Left ventricle myocardium inferior (tissue), 1 donor: ENCODE measurements around the gene FBH1. TPM values are rescaled to one million over a fixed set of nuclear protein-coding genes. Genes with fewer than 3 reads are reported as not detected.

ENCODE experiments used
- DNase-seq: peaks from one replicate; pipeline ENCODE4 v3.0.0-alpha.2; 2020
- H3K27ac ChIP-seq: fragments of 200-600 bp; replicated peaks from 2 replicates; pipeline ENCODE4 v1.8.0; 2021
- H3K27me3 ChIP-seq: fragments of 200-600 bp; 2 replicates; pipeline ENCODE4 v1.8.0; 2021; ENCODE audit warnings: low read depth
- H3K36me3 ChIP-seq: fragments of 200-600 bp; 2 replicates; pipeline ENCODE4 v1.8.0; 2021
- H3K4me1 ChIP-seq: fragments of 200-600 bp; 2 replicates; pipeline ENCODE4 v1.8.0; 2021
- H3K4me3 ChIP-seq: fragments of 200-600 bp; 2 replicates; pipeline ENCODE4 v1.8.0; 2021; ENCODE audit warnings: mild to moderate bottlenecking, moderate library complexity
- H3K9me3 ChIP-seq: fragments of 200-600 bp; replicated peaks from 2 replicates; pipeline ENCODE4 v1.8.0; 2021
- intact Hi-C: fragments of 100-400 bp; cut with micrococcal nuclease; formaldehyde crosslinking; loops from one replicate; pipeline ENCODE4 v1.11.0; 2022
- total RNA-seq: library from RNA; stranded (reverse); fragmentation: NEBNext Ultra II Directional; extraction: Animal tissue kit (Norgen Biotek cat#: 25700); gene quantifications from one replicate; pipeline ENCODE4 v1.2.1, GENCODE V29; 2021
- TF ChIP-seq, protein P1 (sequence below): fragments of 200-600 bp; IDR thresholded peaks from 2 replicates; pipeline ENCODE4 v1.8.0; 2021; ENCODE audit warnings: antibody characterized with exemption, mild to moderate bottlenecking, borderline replicate concordance
- donor health status: DM: no; HTN: yes; CAD: no; lungs with severe emphysema.

The FBH1 gene
- total RNA-seq, 1 donor from 2014 or later: 75.5 TPM

DNA sequence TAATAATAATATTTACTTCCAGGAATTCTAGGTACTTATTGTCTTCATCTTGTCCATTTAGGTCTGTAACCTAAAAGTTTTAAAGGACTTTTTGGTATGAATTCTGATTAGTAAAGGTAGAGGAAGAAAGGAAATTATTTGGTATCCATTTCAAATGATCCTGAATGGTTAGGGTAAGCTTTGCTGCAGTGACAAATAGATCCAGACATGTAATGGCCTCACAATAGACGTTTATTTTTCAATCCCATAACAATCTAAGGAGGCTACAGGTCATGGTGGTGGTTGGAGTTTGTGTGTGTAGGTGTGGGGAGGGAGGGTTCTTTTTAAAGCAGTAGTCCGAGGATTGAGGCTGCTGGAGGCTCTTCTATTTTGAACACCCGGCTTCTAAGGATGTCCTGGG is 5.3 kb downstream of the FBH1 start:
- Histone ChIP-seq H3K27me3 (no peaks in the 10 kb centered on the region), H3K4me1 (peaks cover 71% of the 10 kb centered on the region), H3K27ac (peak overlapping the region; percentile 93), H3K9me3 (peaks cover 13% of the 10 kb centered on the region), H3K36me3 (peaks cover 45% of the 10 kb centered on the region), H3K4me3 (no peak overlapping the region)
- intact Hi-C loops: no loop called here
- TF ChIP-seq, protein P1, sequence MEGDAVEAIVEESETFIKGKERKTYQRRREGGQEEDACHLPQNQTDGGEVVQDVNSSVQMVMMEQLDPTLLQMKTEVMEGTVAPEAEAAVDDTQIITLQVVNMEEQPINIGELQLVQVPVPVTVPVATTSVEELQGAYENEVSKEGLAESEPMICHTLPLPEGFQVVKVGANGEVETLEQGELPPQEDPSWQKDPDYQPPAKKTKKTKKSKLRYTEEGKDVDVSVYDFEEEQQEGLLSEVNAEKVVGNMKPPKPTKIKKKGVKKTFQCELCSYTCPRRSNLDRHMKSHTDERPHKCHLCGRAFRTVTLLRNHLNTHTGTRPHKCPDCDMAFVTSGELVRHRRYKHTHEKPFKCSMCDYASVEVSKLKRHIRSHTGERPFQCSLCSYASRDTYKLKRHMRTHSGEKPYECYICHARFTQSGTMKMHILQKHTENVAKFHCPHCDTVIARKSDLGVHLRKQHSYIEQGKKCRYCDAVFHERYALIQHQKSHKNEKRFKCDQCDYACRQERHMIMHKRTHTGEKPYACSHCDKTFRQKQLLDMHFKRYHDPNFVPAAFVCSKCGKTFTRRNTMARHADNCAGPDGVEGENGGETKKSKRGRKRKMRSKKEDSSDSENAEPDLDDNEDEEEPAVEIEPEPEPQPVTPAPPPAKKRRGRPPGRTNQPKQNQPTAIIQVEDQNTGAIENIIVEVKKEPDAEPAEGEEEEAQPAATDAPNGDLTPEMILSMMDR: no peak
- no peak for DNase-seq

DNA sequence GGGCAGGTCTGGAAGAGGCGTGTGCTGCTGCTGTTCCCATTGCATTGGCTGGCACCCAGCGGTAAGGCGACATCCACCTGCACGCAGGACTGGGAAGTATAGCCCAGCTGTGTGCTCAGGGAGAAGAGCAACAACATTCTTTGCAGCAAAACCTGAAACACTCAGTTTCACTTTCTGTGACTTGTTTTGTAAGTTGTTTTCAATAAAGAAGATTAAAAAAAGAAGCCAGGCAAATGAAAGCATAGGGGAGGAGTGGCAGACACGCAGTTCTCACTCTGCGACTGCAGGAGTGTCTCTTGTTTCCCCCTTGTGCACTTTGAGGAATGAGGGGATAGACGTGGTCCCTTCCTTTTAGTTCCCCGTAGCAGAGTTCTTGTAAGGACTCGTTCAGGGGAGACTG is 5.8 kb downstream of the FBH1 start:
- H3K4me3 ChIP-seq: no peak overlapping the region
- intact Hi-C loops: no loop called here
- peaks cover 67% of the 10 kb centered on the region for H3K4me1 ChIP-seq
- H3K27ac ChIP-seq: peak overlapping the region; percentile 93
- TF ChIP-seq, protein P1: no peak
- DNase-seq: no peak
- peaks cover 13% of the 10 kb centered on the region for H3K9me3 ChIP-seq
- no peaks in the 10 kb centered on the region for H3K27me3 ChIP-seq
- peaks cover 45% of the 10 kb centered on the region for H3K36me3 ChIP-seq

DNA sequence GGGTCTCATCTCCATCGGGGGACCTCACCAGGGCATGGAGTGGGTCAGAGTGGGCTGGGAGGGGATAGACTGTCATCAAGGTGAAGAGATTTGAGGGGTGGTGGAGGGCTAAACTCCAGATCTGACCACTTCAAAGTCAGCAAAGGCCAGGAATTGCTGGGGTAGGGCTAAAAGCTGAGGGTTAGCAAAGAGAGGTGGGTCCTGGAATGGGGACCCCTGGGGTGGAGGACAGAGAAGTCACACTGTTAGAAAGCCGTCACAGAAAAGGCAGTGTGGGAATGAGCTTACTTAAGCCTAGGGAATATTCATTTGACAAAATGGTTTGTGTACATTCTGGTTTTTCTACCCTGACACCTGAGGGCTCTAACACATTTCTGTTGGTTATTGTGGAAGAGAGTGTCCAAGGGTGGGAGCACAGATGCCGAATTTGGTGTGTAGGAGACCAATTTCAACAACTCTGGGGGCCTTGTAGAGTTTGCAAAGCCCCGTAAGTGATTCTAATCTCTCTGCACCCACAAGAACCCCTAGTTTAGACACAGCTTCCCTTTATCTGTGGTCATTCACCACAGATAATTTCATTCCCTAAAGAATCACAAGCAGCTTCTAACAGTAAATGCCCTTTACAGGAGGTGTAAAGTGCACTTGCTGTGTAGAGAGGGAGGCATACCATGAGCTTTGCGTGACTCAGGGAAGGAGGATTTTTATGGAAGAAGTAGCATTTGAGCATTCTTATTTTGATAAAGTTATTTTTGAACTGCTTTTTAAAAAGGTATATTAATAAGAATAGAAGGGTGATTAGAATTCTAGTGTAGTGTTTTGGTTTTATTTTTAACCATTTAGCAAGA is 6.4 kb downstream of the FBH1 start:
- H3K27ac ChIP-seq: peak overlapping the region; percentile 93
- H3K4me1 ChIP-seq: peaks cover 61% of the 10 kb centered on the region
- H3K36me3 ChIP-seq: peaks cover 45% of the 10 kb centered on the region
- peaks cover 13% of the 10 kb centered on the region for H3K9me3 ChIP-seq
- no peak overlapping the region for H3K4me3 ChIP-seq
- no peaks in the 10 kb centered on the region for H3K27me3 ChIP-seq
- TF ChIP-seq, protein P1: no peak
- no peak for DNase-seq
- intact Hi-C loops: no loop called here

DNA sequence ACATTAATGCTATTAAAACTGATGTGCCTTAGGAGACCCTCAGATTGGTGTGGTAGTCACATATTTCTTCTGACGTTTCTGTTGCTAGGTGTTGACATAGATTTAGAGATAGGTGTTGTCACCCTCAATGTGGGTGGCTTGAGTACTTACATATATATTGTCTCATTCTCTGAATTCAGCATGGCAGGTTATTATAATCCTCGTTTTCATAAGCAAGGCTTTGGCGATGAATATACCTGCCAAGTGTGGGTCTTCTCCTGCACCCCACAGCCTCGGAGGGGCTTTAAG is 7.0 kb downstream of the FBH1 start:
- peaks cover 55% of the 10 kb centered on the region for H3K4me1 ChIP-seq
- peak overlapping the region; percentile 93 for H3K27ac ChIP-seq
- TF ChIP-seq, protein P1: no peak
- DNase-seq: no peak
- peaks cover 45% of the 10 kb centered on the region for H3K36me3 ChIP-seq
- H3K27me3 ChIP-seq: no peaks in the 10 kb centered on the region
- intact Hi-C loops: no loop called here
- H3K4me3 ChIP-seq: no peak overlapping the region
- peaks cover 13% of the 10 kb centered on the region for H3K9me3 ChIP-seq

DNA sequence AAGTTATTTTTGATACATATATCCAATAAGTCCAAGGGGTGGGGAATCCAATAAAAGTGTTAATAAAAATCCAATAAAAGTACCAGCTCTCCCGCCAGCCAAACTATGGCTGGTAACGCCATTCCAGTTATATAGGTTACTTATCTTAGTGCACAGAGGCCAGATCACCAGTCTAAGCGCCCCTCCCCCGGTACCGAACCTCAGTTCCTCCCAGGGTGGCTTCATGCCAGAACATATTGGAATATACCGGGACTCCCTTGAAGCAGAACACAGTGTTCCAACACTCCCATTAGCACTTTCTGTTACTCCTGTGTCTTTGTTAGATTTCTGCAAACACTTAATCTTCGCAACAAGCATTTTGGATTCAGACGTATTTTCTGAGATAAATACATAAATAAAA is 7.5 kb downstream of the FBH1 start:
- peaks cover 13% of the 10 kb centered on the region for H3K9me3 ChIP-seq
- H3K36me3 ChIP-seq: peaks cover 45% of the 10 kb centered on the region
- H3K27me3 ChIP-seq: no peaks in the 10 kb centered on the region
- H3K4me1 ChIP-seq: peaks cover 52% of the 10 kb centered on the region
- intact Hi-C loops: no loop called here
- H3K27ac ChIP-seq: peak overlapping the region; percentile 93
- H3K4me3 ChIP-seq: no peak overlapping the region
- TF ChIP-seq, protein P1: no peak
- DNase-seq: no peak
